CD4-positive, alpha-beta T cell (primary cell): Measurements from ENCODE around the gene ELMO2. TPM values are rescaled to one million over a fixed set of nuclear protein-coding genes. Genes with fewer than 3 reads are reported as not detected.

Experiments
- ATAC-seq: fragments of 200-7000 bp; cut with Tn5 transposase; one replicate; pipeline ENCODE4 v1.10.0; 2022; ENCODE audit warnings: mild to moderate bottlenecking; ENCODE audit not compliant: poor library complexity
- CTCF ChIA-PET: fragments of 350-600 bp; sonication (Branson Sonifier 250); formaldehyde crosslinking; loops from one replicate; lab custom pipeline; 2021; ENCODE audit warnings: antibody characterized with exemption, inconsistent platforms; lab: Charles Lee
- POLR2A ChIA-PET: fragments of 350-600 bp; sonication (Branson Sonifier 250); formaldehyde crosslinking; loops from one replicate; lab custom pipeline; 2021; ENCODE audit warnings: antibody characterized with exemption, inconsistent platforms; lab: Charles Lee
- DNase-seq, 14 experiments: peaks; one replicate each; pipeline ENCODE4 v3.0.0-alpha.2; 2013 to 2020; ENCODE audit warnings: mixed read lengths in 2 of 14
- H3K27ac ChIP-seq, 2 donors: one replicate each; pipeline versions ENCODE4 v1.5.1 to v1.7.0; 2013; ENCODE audit warnings: low read length in 2 of 2, low read depth in 1 of 2, mild to moderate bottlenecking in 1 of 2
- H3K27me3 ChIP-seq, 2 experiments: 1 replicate in 1 of 2; 2 replicates in 1 of 2; pipeline versions ENCODE4 v1.6.1 to v1.7.0; 2013; ENCODE audit warnings: low read length in 2 of 2, control low read depth in 1 of 2, mild to moderate bottlenecking in 1 of 2, moderate library complexity in 1 of 2; ENCODE audit not compliant: insufficient read depth in 2 of 2, control insufficient read depth in 1 of 2
- H3K36me3 ChIP-seq: one replicate; pipeline ENCODE4 v1.6.1; 2013; ENCODE audit warnings: low read length, control low read depth; ENCODE audit not compliant: insufficient read depth
- H3K4me1 ChIP-seq: one replicate; pipeline ENCODE4 v1.6.1; 2013; ENCODE audit warnings: low read length, control low read depth; ENCODE audit not compliant: insufficient read depth
- H3K4me3 ChIP-seq: one replicate; pipeline ENCODE4 v1.5.1; 2013; ENCODE audit warnings: mild to moderate bottlenecking, low read length, moderate library complexity
- H3K9me3 ChIP-seq, 2 experiments: 1 replicate in 1 of 2; 2 replicates in 1 of 2; pipeline versions ENCODE4 v1.6.1 to v1.7.0; 2013; ENCODE audit warnings: low read length in 2 of 2, mild to moderate bottlenecking in 2 of 2, control low read depth in 1 of 2, moderate library complexity in 1 of 2; ENCODE audit not compliant: control insufficient read depth in 1 of 2, insufficient read depth in 1 of 2
- H3K27ac Mint-ChIP-seq: one replicate; pipeline ENCODE4 v1.8.0; 2020; ENCODE audit warnings: mixed read lengths
- H3K27me3 Mint-ChIP-seq: one replicate; pipeline ENCODE4 v1.8.0; 2021; ENCODE audit warnings: mixed read lengths
- H3K36me3 Mint-ChIP-seq: one replicate; pipeline ENCODE4 v1.8.0; 2021; ENCODE audit warnings: low read depth, mixed read lengths
- H3K4me1 Mint-ChIP-seq: one replicate; pipeline ENCODE4 v1.8.0; 2021; ENCODE audit warnings: low read depth, mixed read lengths
- H3K4me3 Mint-ChIP-seq: one replicate; pipeline ENCODE4 v1.8.0; 2020; ENCODE audit warnings: mild to moderate bottlenecking, mixed read lengths
- H3K9me3 Mint-ChIP-seq: one replicate; pipeline ENCODE4 v1.8.0; 2020; ENCODE audit warnings: mixed read lengths
- CTCF ChIP-seq: fragments of 200-600 bp; IDR thresholded peaks from one replicate; pipeline ENCODE4 v1.8.0; 2022; ENCODE audit warnings: antibody characterized with exemption, mild to moderate bottlenecking
- intact Hi-C, 2 experiments: fragments of 100-400 bp; cut with DNase I in 1 of 2; cut with micrococcal nuclease in 1 of 2; formaldehyde crosslinking; loops; one replicate each; pipeline versions ENCODE4 v1.15.1 to v1.9.0; 2023 to 2025; cut with DNase I, micrococcal nuclease
- total RNA-seq, 174 experiments: library from RNA in 2 of 174; stranded (reverse) in 2 of 174; gene quantifications; one replicate each; pipeline ENCODE4 v1.2.3 and lab custom pipeline; 2021 to 2026

ELMO2 gene
- total RNA-seq, 2 experiments from 2014 or later = 85.6 TPM

- Histone ChIP-seq H3K9me3 (no peaks in the 10 kb centered on the region), H3K4me3 (no peak overlapping the region), H3K4me1 (peaks cover 49% of the 10 kb centered on the region), H3K36me3 (peaks cover 58% of the 10 kb centered on the region), H3K27me3 (no peaks in the 10 kb centered on the region), H3K27ac (no peak overlapping the region)
- intact Hi-C loops = no loop called here
- Mint-ChIP-seq H3K36me3 (peaks cover 78% of the 10 kb centered on the region), H3K4me3 (no peak overlapping the region), H3K9me3 (no peaks in the 10 kb centered on the region), H3K27me3 (no peaks in the 10 kb centered on the region), H3K4me1 (peaks cover 39% of the 10 kb centered on the region), H3K27ac (peak overlapping the region; percentile 73)
- POLR2A ChIA-PET = interaction anchor here (1.1 to 1.5 kb wide), 2 partner anchors 9 to 52 kb away, joined by 6 read pairs; partner anchors contain the start of gene ELMO2
- no peak for TF ChIP-seq CTCF
- DNase-seq (no peak), ATAC-seq (no peak)
- CTCF ChIA-PET = no interaction called here
Observed at GRCh38 chr20:46354920-46355654, 51.3 kb downstream of the ELMO2 start.

DNA sequence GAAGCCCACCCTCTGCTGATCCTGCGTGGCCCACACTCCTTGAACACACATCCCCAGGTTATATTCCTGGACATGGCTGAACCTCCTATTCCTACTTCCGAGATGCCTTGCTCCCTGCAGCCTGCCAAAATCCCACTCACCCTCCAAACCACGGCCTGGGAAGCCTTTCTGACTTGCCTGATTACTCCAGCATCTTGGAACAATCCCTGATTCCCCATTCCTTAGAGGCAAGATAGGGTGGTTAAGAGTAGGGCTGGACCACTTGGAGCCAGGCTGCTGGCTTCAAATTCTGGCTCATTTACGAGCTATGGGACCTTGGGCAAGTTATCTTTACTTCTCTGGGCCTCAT lies 52.2 kb downstream of the ELMO2 start:
- POLR2A ChIA-PET = no interaction called here
- Histone ChIP-seq H3K4me3 (no peak overlapping the region), H3K4me1 (peaks cover 41% of the 10 kb centered on the region), H3K36me3 (peaks cover 61% of the 10 kb centered on the region), H3K9me3 (no peaks in the 10 kb centered on the region), H3K27ac (no peak overlapping the region), H3K27me3 (no peaks in the 10 kb centered on the region)
- Mint-ChIP-seq H3K4me3 (no peak overlapping the region), H3K27ac (no peak overlapping the region), H3K9me3 (no peaks in the 10 kb centered on the region), H3K4me1 (peaks cover 30% of the 10 kb centered on the region), H3K27me3 (no peaks in the 10 kb centered on the region), H3K36me3 (peaks cover 74% of the 10 kb centered on the region)
- ATAC-seq (no peak), DNase-seq (no peak)
- CTCF ChIA-PET = no interaction called here
- no peak for TF ChIP-seq CTCF
- intact Hi-C loops = no loop called here

GRCh38 chr20:46353500-46354206 lies 52.8 kb downstream of the ELMO2 start:
- Histone ChIP-seq H3K27ac (no peak overlapping the region), H3K4me3 (no peak overlapping the region), H3K27me3 (no peaks in the 10 kb centered on the region), H3K36me3 (peaks cover 61% of the 10 kb centered on the region), H3K9me3 (no peaks in the 10 kb centered on the region), H3K4me1 (peaks cover 41% of the 10 kb centered on the region)
- H3K4me1 Mint-ChIP-seq = peaks cover 25% of the 10 kb centered on the region
- intact Hi-C loops = no loop called here
- no peak for TF ChIP-seq CTCF
- H3K4me3 Mint-ChIP-seq = no peak overlapping the region
- ChIA-PET CTCF (no interaction called here), POLR2A (interaction anchor here (1.3 to 1.4 kb wide), 2 partner anchors 10 to 48 kb away, joined by 6 to 10 read pairs; no protein-coding TSS in a partner anchor)
- no peaks in the 10 kb centered on the region for H3K27me3 Mint-ChIP-seq
- H3K27ac Mint-ChIP-seq = peak overlapping the region; percentile 2
- no peak for DNase-seq
- H3K36me3 Mint-ChIP-seq = peaks cover 76% of the 10 kb centered on the region
- no peak for ATAC-seq
- no peaks in the 10 kb centered on the region for H3K9me3 Mint-ChIP-seq
